ENCODE data around the gene MAP4K3. TPM values are rescaled to one million over a fixed set of nuclear protein-coding genes. Genes with fewer than 3 reads are reported as not detected.

The MAP4K3 gene
- total and polyA plus RNA-seq, 9 donors = 20.6 to 96.4 (median 53.0) TPM

- no peak overlapping the region for H3K27ac ChIP-seq
- peaks cover 7% of the 10 kb centered on the region for H3K4me1 ChIP-seq (ENCODE audit: insufficient read depth)
- no peak overlapping the region for H3K4me3 ChIP-seq
- DNase-seq = no peak
- H3K36me3 ChIP-seq = no peaks in the 10 kb centered on the region
- H3K27me3 ChIP-seq = no peaks in the 10 kb centered on the region
- H3K9me3 ChIP-seq = no peaks in the 10 kb centered on the region
- intact Hi-C loops (cut with DNase I) = loop anchor here in 2 of 4 donors (10.0 kb wide), 2 partner anchors 45 to 85 kb away; no protein-coding TSS in a partner anchor
- no peak for TF ChIP-seq EP300 (IDR thresholded peaks at IDR 0.05)
- no peak for TF ChIP-seq CTCF (IDR thresholded peaks at IDR 0.05)
- no peak for TF ChIP-seq POLR2A (IDR thresholded peaks at IDR 0.05)
- WGBS, 3 donors = 86 to 93% (median 91%) methylated on average over 1 of the region's 1 CpG
Measured at GRCh38 chr2:39429746-39430145, 7.3 kb downstream of the MAP4K3 start.

GRCh38 chr2:39424951-39425350 lies 12.1 kb downstream of the MAP4K3 start:
- WGBS, 3 donors = 90 to 96% (median 91%) methylated on average over 1 of the region's 1 CpG

GRCh38 chr2:39422700-39423099 lies 14.4 kb downstream of the MAP4K3 start:
- TF ChIP-seq POLR2A (IDR thresholded peaks at IDR 0.05) = no peak
- no peak for TF ChIP-seq EP300 (IDR thresholded peaks at IDR 0.05)
- no peak for TF ChIP-seq CTCF (IDR thresholded peaks at IDR 0.05)
- H3K27me3 ChIP-seq = no peaks in the 10 kb centered on the region
- WGBS, 3 donors = 96 to 98% (median 96%) methylated on average over 1 of the region's 1 CpG
- H3K36me3 ChIP-seq = no peaks in the 10 kb centered on the region
- no peak for DNase-seq
- H3K9me3 ChIP-seq = no peaks in the 10 kb centered on the region
- H3K27ac ChIP-seq = no peak overlapping the region
- intact Hi-C loops (cut with DNase I) = no loop called here
- H3K4me1 ChIP-seq (ENCODE audit: insufficient read depth) = peaks cover 13% of the 10 kb centered on the region
- no peak overlapping the region for H3K4me3 ChIP-seq

More at GRCh38 chr2:39424951-39425350, 12.1 kb downstream of the MAP4K3 start:
- Histone ChIP-seq H3K9me3 (no peaks in the 10 kb centered on the region), H3K27me3 (no peaks in the 10 kb centered on the region), H3K4me3 (no peak overlapping the region), H3K4me1 (ENCODE audit: insufficient read depth) (peaks cover 9% of the 10 kb centered on the region), H3K36me3 (no peaks in the 10 kb centered on the region), H3K27ac (no peak overlapping the region)
- no peak for DNase-seq
- TF ChIP-seq POLR2A (IDR thresholded peaks at IDR 0.05) (no peak), EP300 (IDR thresholded peaks at IDR 0.05) (no peak), CTCF (IDR thresholded peaks at IDR 0.05) (no peak)
- intact Hi-C loops (cut with DNase I) = no loop called here

GRCh38 chr2:39421354-39421753 lies 15.7 kb downstream of the MAP4K3 start:
- H3K4me3 ChIP-seq = no peak overlapping the region
- no peak overlapping the region for H3K27ac ChIP-seq
- intact Hi-C loops (cut with DNase I) = no loop called here
- 96 to 98% (median 96%) methylated on average over 2 of the region's 2 CpGs for WGBS, 3 donors
- DNase-seq = no peak
- TF ChIP-seq CTCF (IDR thresholded peaks at IDR 0.05) (no peak), POLR2A (IDR thresholded peaks at IDR 0.05) (no peak), EP300 (IDR thresholded peaks at IDR 0.05) (no peak)
- H3K36me3 ChIP-seq = no peaks in the 10 kb centered on the region
- H3K9me3 ChIP-seq = no peaks in the 10 kb centered on the region
- no peaks in the 10 kb centered on the region for H3K27me3 ChIP-seq
- H3K4me1 ChIP-seq (ENCODE audit: insufficient read depth) = peaks cover 13% of the 10 kb centered on the region
